Neuron (in vitro differentiated cells): ENCODE results near the gene GCSH.
"Not testable (repeated sequence)": the region's sequence is repeated elsewhere in the genome, so short reads cannot be mapped to it uniquely, and the experiment has no call there.

ENCODE experiments used
- H2AFZ ChIP-seq: one replicate; pipeline ENCODE4 v1.6.1; 2013; ENCODE audit warnings: low read depth, mild to moderate bottlenecking, inconsistent platforms, low read length, moderate library complexity
- H3K27me3 ChIP-seq: one replicate; pipeline ENCODE4 v1.6.1; 2013; ENCODE audit warnings: low read length; ENCODE audit not compliant: insufficient read depth
- H3K36me3 ChIP-seq: one replicate; pipeline ENCODE4 v1.6.1; 2013; ENCODE audit warnings: low read length; ENCODE audit not compliant: insufficient read depth
- H3K4me1 ChIP-seq: one replicate; pipeline ENCODE4 v1.6.1; 2013; ENCODE audit warnings: low read length; ENCODE audit not compliant: insufficient read depth
- H3K4me3 ChIP-seq: 2 replicates; pipeline ENCODE4 v1.5.1; 2013; ENCODE audit warnings: mild to moderate bottlenecking, low read length, moderate library complexity
- H3K9me3 ChIP-seq: one replicate; pipeline ENCODE4 v1.6.1; 2013; ENCODE audit warnings: low read length

Gene GCSH

GRCh38 chr16:81121474-81121990 is 25.3 kb upstream of the GCSH start:
- no peaks in the 10 kb centered on the region for H3K36me3 ChIP-seq
- H3K4me3 ChIP-seq, result no peak overlapping the region
- H3K9me3 ChIP-seq, result no peaks in the 10 kb centered on the region
- H3K4me1 ChIP-seq, result no peaks in the 10 kb centered on the region
- peaks cover 4% of the 10 kb centered on the region for H3K27me3 ChIP-seq
- no peak overlapping the region for H2AFZ ChIP-seq

GRCh38 chr16:81117436-81117835 is 21.2 kb upstream of the GCSH start:
- Histone ChIP-seq H3K36me3 (no peaks in the 10 kb centered on the region), H2AFZ (no peak overlapping the region), H3K9me3 (no peaks in the 10 kb centered on the region), H3K4me3 (no peak overlapping the region), H3K27me3 (peaks cover 2% of the 10 kb centered on the region), H3K4me1 (no peaks in the 10 kb centered on the region)

GRCh38 chr16:81116285-81116684 is 20.1 kb upstream of the GCSH start:
- Histone ChIP-seq H3K27me3 (peaks cover 4% of the 10 kb centered on the region), H3K36me3 (no peaks in the 10 kb centered on the region), H2AFZ (no peak overlapping the region), H3K4me1 (no peaks in the 10 kb centered on the region), H3K9me3 (no peaks in the 10 kb centered on the region), H3K4me3 (no peak overlapping the region)

GRCh38 chr16:81112453-81112852 is 16.3 kb upstream of the GCSH start:
- H3K4me1 ChIP-seq, result no peaks in the 10 kb centered on the region
- H3K9me3 ChIP-seq, result no peaks in the 10 kb centered on the region
- H3K27me3 ChIP-seq, result peaks cover 3% of the 10 kb centered on the region
- H3K4me3 ChIP-seq, result no peak overlapping the region
- H3K36me3 ChIP-seq, result no peaks in the 10 kb centered on the region
- no peak overlapping the region for H2AFZ ChIP-seq

GRCh38 chr16:81109274-81109673 is 13.1 kb upstream of the GCSH start:
- H3K4me1 ChIP-seq, H3K27me3 ChIP-seq, H2AFZ ChIP-seq, H3K4me3 ChIP-seq, H3K36me3 ChIP-seq, H3K9me3 ChIP-seq: not testable (repeated sequence)

- no peaks in the 10 kb centered on the region for H3K36me3 ChIP-seq
- no peak overlapping the region for H2AFZ ChIP-seq
- no peaks in the 10 kb centered on the region for H3K4me1 ChIP-seq
- H3K4me3 ChIP-seq, result no peak overlapping the region
- no peaks in the 10 kb centered on the region for H3K9me3 ChIP-seq
- H3K27me3 ChIP-seq, result peaks cover 2% of the 10 kb centered on the region
These were observed 11.3 kb upstream of the GCSH start for GRCh38 chr16:81107511-81107910.

- Histone ChIP-seq H3K27me3 (peaks cover 2% of the 10 kb centered on the region), H3K9me3 (no peaks in the 10 kb centered on the region), H2AFZ (no peak overlapping the region), H3K4me1 (no peaks in the 10 kb centered on the region), H3K36me3 (no peaks in the 10 kb centered on the region), H3K4me3 (no peak overlapping the region)
These were observed 10.8 kb upstream of the GCSH start for GRCh38 chr16:81106826-81107503.

GRCh38 chr16:81105946-81106345 is 9.8 kb upstream of the GCSH start:
- no peaks in the 10 kb centered on the region for H3K9me3 ChIP-seq
- no peaks in the 10 kb centered on the region for H3K36me3 ChIP-seq
- H3K4me1 ChIP-seq, result no peaks in the 10 kb centered on the region
- no peak overlapping the region for H2AFZ ChIP-seq
- H3K27me3 ChIP-seq, result no peaks in the 10 kb centered on the region
- H3K4me3 ChIP-seq, result no peak overlapping the region

- Histone ChIP-seq H3K4me1 (peaks cover 3% of the 10 kb centered on the region), H2AFZ (no peak overlapping the region), H3K36me3 (no peaks in the 10 kb centered on the region), H3K9me3 (no peaks in the 10 kb centered on the region), H3K4me3 (no peak overlapping the region), H3K27me3 (no peaks in the 10 kb centered on the region)
These were observed 5.5 kb upstream of the GCSH start for GRCh38 chr16:81101702-81102101.

- Histone ChIP-seq H3K4me3 (no peak overlapping the region), H3K4me1 (peaks cover 5% of the 10 kb centered on the region), H3K27me3 (no peaks in the 10 kb centered on the region), H2AFZ (no peak overlapping the region), H3K36me3 (no peaks in the 10 kb centered on the region), H3K9me3 (no peaks in the 10 kb centered on the region)
These were observed 3.8 kb upstream of the GCSH start for GRCh38 chr16:81099958-81100357.

GRCh38 chr16:81097230-81097629 is 1.0 kb upstream of the GCSH start:
- Histone ChIP-seq H3K4me3 (no peak overlapping the region), H3K36me3 (no peaks in the 10 kb centered on the region), H3K9me3 (no peaks in the 10 kb centered on the region), H2AFZ (peak overlapping the region; percentile 64), H3K27me3 (no peaks in the 10 kb centered on the region), H3K4me1 (peaks cover 5% of the 10 kb centered on the region)

- H3K4me1 ChIP-seq, result peaks cover 5% of the 10 kb centered on the region
- H3K36me3 ChIP-seq, result no peaks in the 10 kb centered on the region
- peak overlapping the region; percentile 64 for H2AFZ ChIP-seq
- H3K27me3 ChIP-seq, result no peaks in the 10 kb centered on the region
- peak overlapping the region; percentile 45 for H3K4me3 ChIP-seq
- H3K9me3 ChIP-seq, result no peaks in the 10 kb centered on the region
These were observed 567 bp upstream of the GCSH start for GRCh38 chr16:81096715-81097208.

GRCh38 chr16:81095653-81095952 is 592 bp downstream of the GCSH start:
- H3K36me3 ChIP-seq, result peaks cover 3% of the 10 kb centered on the region

GRCh38 chr16:81094771-81095251 is 1.4 kb downstream of the GCSH start:
- Histone ChIP-seq H2AFZ (no peak overlapping the region), H3K4me1 (peaks cover 5% of the 10 kb centered on the region), H3K27me3 (no peaks in the 10 kb centered on the region), H3K9me3 (no peaks in the 10 kb centered on the region), H3K4me3 (peak overlapping the region; percentile 57), H3K36me3 (peaks cover 5% of the 10 kb centered on the region)

More at GRCh38 chr16:81095653-81095952, 592 bp downstream of the GCSH start:
- Histone ChIP-seq H3K4me1 (peaks cover 5% of the 10 kb centered on the region), H3K4me3 (peak overlapping the region; percentile 57), H3K9me3 (no peaks in the 10 kb centered on the region), H2AFZ (peak overlapping the region; percentile 4), H3K27me3 (no peaks in the 10 kb centered on the region)
